ENCODE data around the gene CDIP1.
A peak's percentile ranks its signal among the peaks of the same experiment; 100 is the strongest.
"Not testable (repeated sequence)": the region's sequence is repeated elsewhere in the genome, so short reads cannot be mapped to it uniquely, and the experiment has no call there.

The CDIP1 gene

DNA sequence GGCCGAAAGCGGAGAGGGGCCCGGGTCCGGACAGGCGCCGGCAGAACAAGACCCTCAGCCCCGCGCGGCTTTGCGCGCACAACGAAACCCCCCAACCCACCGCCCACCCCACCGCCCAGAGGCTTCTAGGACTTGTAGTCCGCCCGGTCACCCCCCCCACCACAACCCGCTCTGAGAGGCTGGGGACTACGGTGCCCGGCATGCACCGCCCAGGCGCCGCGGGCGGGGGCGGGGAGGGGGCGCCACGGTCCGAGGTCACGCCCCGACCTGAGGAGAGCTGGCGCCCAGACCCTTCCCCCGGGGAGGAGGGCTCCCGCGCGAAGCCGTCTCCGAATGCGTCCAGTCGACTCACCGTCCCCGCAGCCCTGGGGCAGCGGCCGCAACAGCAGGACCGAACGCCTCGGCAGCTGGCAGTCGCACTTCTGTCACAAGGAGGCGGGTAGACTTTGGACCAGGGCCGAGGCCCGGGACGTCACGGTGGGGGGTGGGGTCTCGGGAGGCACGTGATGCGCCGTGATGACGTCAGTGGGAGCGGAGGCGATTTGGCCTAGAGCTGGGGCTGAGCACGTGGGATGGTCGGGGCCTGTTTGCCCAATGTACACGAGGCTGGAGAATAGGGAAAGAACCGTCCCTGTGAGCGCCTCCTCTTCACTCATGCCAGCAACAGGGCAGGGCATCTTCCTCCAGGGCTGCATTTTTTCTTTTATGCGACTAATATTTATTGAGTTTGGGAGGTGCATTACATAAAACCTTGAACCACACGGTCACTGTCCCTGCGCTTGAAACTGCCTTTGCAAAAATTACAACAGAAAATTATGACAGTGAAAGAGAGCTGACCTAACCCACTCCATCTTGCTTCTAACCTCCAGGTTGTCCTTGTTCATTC is at the start of gene CDIP1:
CDIP1 (minus strand) TSS at position 424 of the 886 bp plus-strand sequence. CDS start 24,643 bp downstream, outside the sequence.
- DNase-seq (ENCODE audit: low spot score): peak; percentile 95

DNA sequence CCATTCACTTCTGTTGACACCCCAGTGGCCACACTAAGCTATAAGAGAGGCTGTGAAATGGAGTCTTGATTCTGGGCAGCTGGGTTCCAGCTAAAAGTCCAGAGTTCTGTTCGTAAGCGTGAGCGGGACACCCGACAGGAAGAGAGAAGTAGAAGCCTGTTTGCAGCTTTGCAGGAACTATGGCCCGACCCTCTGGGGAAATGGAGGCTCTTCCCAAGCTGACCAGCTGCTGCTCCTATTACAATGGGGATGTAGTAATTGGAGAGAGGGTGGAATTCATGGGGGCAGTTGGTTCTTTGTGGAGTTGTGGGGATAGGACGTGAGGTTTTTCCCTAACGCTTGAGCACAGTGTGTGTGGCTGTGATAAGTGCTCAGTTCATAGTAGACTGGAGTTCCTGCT is 47.7 kb upstream of the CDIP1 start:
- DNase-seq (ENCODE audit: low spot score): no peak

DNA sequence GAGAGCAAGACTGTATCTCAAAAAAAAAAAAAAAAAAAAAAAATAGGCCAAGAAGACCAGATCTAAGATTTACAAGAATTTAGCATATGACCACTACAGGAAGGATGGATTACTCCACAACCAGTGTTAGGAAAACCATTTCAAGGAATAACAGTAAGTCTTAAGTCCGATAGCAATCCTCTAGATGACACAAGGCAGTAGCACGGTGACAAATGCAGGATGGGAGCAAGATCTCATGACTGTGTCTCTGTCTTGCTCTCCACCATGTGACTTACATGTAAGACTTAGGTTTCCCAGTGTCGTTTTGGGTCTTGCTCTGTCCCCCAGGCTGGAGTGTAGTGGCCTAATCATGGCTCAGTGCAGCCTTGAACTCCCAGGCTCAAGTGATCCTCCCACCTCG is 45.3 kb upstream of the CDIP1 start:
- DNase-seq (ENCODE audit: low spot score): no peak

DNA sequence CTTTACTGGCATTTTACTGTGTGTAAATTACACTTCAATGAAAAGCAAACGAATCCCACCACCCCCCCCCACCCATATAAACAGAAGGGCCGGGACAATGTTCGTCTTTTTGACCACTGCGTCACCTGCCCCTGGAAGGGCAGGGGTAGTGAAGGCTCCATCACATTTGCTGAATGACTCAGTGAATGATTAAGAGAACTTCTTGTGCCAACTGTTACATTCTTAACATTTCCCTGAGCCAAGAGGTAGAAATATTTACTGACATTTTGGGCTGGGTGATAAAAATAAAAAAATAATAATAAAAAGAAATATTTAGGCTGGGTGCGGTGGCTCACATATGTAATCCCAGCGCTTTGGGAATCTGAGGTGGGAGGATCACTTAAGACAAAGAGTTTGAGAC is 41.7 kb upstream of the CDIP1 start:
- DNase-seq (ENCODE audit: low spot score): peak; percentile 72

DNA sequence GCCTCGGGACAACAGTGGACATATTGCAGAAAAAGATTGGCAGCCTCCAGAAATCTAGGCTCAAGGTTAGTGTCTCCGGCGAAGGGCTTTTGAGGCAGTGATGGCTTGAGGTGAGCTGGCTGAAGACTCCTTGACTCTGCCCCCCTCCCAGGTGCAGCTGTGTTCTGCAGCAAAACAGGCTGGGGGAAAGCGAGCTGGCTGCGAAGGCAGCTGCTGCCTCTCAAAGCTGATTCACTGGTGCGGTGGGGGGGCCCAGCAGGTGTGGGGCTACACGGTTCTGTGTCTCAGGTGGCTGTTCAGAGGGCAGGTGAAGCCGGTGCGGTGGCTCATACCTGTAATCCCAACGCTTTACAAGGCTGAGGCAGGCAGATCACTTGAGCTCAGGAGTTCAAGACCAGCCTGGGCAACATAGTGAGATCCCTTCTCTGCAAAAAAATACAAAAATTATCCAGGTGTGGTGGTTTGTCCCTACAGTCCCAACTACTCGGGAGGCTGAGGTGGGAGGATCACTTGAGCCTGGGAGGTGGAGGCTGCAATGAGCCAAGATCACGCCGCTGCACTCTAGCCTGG is 40.5 kb upstream of the CDIP1 start:
- no peak for DNase-seq (ENCODE audit: low spot score)

DNA sequence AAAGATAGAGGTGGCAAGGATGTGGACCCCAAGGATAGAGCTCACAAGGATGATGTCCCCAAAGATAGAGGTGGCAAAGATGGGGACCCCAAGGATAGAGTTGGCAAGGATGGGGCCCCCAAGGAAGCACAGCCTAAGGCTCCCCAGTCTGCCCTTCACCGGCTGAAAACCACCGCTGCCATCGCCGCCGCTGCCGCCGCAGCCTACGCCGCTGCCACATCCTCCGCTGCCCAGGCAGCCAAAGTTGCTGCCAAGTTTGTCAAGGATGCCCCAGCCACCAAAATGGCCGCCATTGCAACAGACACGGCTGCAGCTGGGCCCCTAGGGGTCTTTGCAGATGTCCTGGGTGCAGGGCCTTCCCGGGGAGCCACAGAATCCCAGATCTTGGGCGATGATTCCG is 37.4 kb upstream of the CDIP1 start:
- no peak for DNase-seq (ENCODE audit: low spot score)

DNA sequence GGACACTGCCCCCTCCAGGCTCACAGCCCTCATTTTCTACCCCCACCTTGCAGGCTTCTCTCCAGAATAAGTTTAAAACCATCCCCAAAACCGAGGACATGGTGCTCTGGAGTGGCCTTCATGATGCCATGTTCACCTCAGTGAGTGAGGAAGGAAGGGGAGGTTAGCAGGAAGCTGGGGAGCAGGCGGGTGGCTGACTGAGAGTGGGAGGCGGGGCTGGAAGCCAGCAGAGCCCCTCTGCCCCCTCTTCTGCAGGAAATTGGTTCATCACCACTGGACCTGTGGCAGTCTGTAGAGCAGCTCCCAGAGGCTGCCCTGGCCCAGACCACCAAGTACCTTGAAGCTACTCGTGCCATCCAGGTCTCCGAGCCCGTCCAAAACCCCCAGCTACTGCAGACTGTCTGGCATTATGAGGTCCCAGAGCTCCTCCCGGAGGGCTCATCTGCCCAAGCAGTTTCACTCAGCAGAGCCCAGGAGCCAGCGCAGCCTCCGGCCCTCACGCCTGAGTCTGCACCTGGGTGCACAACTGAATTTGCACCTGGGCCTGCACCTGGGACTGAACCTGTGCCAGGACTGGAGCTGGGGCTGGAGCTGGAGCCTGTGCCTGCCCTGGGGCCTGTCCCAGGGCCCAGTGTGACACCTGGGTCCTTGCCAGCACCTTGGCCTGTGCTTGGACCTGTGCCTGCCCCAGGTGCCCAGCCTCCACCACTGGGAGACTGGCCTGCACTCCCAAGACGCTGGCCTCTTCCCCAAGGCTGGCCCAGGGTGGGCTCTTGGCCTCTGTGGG is 36.5 kb upstream of the CDIP1 start:
- DNase-seq (ENCODE audit: low spot score): no peak

DNA sequence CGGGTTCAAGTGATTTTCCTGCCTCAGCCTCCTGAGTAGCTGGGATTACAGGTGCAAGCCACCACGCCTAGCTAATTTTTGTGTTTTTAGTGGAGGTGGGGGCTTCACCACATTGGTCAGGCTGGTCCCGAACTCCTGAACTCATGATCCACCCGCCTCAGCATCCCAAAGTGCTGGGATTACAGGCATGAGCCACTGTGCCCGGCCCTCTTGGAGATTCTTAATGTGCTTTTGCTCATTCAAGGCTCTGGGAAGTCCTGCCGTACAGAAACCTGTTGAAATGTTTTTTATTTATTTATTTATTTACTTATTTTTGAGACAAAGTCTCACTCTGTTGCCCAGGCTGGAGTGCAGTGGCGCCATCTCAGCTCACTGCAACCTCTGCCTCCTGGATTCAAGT is 35.4 kb upstream of the CDIP1 start:
- not testable (repeated sequence) for DNase-seq (ENCODE audit: low spot score)

DNA sequence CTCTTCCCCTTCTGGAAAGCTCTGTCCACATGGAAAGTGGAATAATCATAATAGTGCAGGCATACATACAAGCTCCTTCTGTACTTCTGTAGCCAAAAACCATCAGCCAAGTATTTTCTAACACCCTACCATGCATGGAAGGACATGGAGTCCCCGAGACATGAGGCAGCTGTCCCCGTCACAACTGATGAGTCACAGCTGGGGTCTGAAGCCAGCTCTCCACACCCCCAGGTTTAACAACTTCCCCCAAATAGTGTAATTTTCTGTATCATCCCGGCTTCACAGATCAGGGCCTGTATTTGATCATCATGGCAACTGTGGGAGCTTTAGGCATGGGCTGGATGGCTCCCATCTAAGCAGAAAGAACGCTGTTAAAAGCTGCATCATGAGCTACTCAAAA is 34.1 kb upstream of the CDIP1 start:
- no peak for DNase-seq (ENCODE audit: low spot score)

DNA sequence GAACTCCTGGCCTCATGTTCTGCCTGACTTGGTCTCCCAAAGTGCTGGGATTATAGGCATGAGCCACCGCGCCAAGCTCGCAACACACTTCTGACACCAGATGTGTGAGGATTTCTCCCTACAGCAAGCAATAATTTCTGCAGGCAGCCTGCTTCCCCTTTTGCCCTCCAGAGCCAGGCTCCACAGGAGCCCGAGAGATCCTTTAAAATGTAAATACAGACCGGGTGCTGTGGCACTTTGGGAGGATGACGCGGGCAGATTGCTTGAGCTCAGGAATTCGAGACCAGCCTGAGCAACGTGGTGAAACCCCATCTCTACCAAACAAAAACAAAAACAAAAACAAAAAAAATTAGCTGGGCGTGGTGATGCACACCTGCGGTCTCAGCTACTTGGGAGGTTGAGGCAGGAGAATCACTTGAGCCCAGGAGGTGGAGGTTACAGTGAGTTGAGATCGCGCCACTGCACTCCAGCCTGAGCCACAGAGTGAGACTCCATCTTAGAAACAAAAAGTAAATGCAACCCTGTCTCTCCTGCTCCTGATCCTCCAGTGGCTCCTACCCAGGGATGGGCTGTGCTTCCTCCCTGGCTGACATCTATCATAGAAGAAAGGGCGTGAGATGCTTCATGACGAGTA is 32.2 kb upstream of the CDIP1 start:
- no peak for DNase-seq (ENCODE audit: low spot score)

DNA sequence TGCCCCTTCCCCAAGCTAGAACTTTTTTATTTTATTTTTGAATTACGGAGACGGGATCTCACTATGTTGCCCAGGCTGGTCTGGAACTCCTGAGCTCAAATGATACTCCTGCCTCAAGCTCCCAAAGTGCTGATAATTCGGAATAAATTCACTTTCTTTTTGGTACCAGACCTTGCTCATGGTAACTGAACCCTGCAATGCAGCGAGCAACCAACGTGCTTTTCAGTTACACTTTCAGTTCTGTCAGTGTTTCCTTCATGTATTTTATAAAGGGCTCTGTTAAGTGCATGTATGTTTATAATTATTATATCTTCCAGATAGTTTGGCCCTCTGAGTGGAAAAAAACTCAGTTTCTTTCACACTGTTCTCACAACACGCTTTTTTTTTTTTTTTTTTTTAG is 31.5 kb upstream of the CDIP1 start:
- no peak for DNase-seq (ENCODE audit: low spot score)

DNA sequence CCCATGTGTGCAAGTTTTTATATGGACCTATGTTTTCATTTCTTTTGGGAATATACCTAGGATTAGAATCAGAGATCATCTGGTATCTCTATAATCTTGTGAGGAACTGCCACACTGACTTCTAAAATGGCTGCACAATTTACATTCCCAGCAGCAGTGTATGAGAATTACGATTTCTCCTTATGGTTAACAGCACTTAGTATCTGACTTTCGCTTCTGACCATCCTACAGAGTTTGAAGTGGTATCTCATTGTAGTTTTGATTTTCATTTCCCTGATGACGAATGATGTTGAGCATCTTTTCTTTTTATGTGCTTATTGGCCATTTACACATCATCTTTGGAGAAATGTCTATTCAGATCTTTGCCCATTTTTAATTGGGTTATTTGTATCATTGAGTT is 27.6 kb upstream of the CDIP1 start:
- DNase-seq (ENCODE audit: low spot score): no peak

DNA sequence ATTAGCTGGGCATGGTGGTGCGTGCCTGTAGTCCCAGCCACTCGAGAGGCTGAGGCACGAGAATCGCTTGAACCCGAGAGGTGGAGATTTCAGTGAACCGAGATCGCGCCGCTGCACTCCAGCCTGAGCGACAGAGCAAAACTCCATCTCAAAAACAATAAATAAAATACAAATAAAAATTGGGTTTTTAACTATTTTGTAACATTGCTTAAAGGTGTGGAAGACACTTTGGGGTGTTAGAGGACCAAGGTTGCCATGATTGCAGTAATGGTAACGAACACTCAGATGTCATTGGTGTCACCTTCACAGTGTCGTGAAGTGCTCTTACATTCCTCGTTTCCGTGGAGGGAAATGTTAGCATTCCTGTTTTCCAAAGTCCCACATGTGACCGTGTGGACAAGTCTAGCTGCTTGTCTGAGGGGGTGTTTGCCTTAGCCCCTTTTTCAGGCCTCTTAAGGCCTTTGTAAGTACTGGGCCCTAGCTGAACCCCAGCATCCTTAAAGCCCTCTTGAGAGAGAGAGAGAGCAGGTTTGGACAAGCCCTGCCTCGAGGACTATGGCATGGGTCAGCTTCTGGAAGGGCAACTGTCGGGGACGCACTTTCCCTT is 26.2 kb upstream of the CDIP1 start:
- no peak for DNase-seq (ENCODE audit: low spot score)

DNA sequence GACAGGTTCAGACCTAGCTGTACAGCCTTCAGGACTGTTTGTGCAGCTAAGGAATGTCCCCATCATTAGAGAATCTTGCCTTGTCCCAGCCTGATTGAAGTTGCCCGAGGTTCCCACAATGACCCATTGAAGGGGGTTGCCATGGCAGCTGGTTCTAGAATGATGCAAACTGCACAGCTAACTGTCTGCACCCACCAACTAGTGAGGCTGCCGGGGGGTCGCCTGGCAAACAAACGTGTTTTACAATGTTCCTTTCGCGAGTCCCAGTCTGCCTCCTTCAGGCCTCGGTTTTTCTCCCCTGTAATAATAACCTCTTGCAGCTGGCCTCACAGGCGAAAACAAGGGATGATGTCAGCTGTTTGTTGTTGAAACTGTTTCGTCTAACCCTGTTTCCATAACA is 23.0 kb upstream of the CDIP1 start:
- no peak for DNase-seq (ENCODE audit: low spot score)

DNA sequence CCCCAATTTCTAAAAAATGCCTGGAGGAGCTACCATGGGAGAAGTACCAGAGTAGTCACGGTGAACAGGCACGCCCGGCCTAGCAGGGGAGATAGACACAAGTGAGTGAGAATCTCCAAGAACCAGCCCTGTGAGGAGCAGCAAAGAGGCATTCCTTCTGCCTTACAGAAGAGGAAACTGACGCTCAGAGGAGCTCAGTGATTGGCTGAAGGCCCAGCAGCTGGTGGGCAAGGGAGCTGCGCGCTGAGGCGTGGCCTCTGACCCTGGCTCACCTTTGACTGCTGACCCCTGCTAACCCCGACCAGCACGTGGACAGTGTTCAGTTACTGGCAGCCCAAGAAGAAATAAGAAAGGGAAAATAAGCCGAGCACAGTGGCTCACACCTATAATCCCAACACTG is 19.4 kb upstream of the CDIP1 start:
- no peak for DNase-seq (ENCODE audit: low spot score)

DNA sequence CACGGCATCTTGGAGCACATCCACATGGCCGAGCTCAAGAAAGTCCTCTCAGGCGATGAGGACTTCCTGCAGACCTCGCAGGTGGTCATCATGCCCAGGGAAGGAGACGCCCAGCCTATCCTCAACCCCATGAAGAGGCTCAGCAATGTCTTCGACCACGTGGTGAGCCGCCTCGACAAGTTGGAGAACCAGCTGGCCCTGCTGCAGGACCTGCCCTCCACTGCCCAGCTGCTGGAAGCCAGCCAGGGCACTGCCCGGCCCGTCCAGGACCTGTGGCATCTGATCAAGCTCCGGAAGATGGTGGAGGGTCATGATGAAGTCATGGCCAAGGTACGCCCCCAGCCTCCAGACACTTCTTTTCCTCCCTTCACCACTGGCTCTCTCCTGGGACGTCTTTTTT is 18.0 kb upstream of the CDIP1 start:
- DNase-seq (ENCODE audit: low spot score): no peak

DNA sequence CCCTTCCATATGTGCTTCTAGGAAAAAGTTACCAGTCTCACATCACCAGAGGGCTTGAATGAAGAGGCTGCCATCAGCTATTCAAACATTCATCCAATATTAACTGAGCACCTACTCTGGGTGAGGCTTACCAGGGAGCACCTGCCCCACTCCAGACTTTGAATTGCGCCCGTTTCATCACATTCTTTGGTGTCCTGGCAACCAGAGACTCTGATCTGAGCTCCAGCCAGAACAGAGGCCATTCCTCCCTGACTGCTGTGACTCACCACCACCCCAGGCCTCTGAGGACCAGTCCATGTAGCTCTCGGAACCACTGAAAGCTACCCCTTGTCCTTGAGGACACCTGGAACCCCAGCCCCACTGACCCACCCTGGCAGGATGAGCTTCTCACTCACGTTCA is 17.5 kb upstream of the CDIP1 start, which contains the start of gene C16orf96:
C16orf96 (plus strand) TSS at position 229 of the 400 bp plus-strand sequence; CDS start at position 379, 150 bp downstream.
- peak; percentile 34 for DNase-seq (ENCODE audit: low spot score)

DNA sequence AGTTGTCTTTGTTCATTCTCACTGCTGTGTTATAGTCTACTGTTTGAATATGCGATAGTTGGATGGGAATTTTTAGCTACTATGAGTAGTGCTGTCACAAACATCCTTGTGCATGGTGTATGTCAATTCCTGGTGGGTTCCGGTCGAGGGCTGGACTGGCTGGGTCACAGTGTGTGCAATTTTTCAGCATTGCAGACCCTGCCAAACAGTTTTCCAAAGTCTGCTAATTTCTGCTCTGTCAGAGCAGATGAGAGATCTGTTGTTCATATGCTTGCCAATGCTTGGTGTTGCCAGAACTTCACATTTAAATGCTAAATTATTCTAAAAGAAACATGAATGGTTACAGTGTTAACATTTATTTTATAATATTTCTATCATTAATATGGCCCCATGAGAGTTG is 14.0 kb upstream of the CDIP1 start:
- no peak for DNase-seq (ENCODE audit: low spot score)

DNA sequence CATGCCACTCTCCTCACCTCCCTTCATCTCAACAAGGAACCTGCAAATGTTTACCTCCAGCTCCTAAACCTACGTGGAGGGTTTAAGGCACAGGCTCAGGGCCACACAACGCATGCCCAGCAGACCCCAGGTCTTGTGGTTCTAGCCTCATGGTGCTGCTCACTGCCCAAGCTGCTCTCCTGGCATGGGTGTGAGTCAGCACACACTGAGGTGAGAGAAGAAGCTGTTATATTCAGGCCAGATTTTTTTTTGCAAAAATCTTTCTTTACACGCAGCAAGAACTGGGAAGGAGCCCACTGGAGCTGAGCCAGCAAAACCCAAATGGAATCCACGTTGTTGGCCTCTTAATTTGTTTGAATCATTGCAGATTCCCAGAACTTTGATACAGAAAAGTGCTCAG is 12.0 kb upstream of the CDIP1 start:
- DNase-seq (ENCODE audit: low spot score): no peak

DNA sequence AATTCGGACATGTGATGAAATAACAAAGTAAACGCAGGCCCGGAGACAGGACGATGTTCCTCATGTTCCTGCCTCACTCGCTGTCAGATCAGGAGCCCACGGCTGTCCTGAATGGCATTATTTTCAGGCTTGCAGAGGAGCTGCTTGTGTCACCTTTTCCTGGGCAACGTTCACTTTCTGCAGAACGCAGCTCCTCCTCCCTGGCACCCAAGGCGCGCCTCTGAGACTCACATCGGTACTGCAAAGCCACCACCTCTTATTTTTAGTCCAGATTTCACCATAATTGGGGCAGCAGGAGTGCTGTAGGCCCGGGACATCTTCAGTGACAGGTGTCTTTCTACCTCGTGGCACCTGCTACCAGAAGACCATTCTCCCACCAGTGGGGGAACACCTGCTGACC is 9.6 kb upstream of the CDIP1 start:
- DNase-seq (ENCODE audit: low spot score): no peak

DNA sequence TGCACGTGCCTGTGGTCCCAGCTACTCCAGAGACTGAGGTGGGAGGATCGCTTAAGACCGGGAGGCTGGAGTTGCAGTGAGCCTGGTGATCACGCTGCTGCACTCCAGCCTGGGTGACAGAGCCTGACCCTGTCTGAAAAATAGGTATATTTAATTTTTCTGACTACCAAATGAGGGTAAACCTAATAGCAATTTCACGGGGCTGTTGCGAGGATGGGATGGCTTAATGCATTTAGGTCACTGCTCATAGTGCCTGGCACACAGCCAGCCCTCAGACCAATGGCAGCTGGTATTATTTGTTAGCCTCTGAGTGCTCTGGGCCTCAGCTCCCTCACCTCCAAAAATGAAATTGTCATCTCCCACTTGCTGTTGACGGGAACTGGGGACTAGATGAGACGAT is 5.9 kb upstream of the CDIP1 start:
- no peak for DNase-seq (ENCODE audit: low spot score)

DNA sequence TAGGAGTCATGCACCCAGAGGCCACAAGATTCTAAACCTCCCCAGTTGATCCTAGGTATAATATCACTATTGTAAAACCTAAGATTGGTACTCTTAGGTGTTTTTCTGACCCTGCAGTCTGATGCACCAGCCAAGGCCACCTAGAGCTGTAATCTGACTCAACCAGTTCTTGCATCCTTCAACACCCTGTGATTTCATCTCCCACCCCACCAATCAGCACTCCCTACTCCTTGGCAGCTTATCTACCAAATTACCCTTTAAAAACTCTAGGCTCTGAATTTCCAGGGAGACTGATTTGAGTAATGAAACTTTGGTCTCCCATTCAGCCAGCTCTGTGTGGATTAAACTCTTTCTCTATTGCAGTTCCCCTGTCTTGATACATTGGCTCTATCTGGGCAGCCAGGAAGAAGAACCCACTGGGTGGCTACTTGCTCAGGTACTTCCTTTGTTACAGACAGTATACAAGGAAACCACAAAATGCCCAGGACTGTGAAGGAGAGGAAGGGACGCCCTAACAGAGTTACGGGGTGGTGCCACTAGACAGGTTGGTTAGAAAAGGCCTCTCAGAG is 1.2 kb upstream of the CDIP1 start:
- DNase-seq (ENCODE audit: low spot score): no peak
